Muscle of arm (tissue), 12 donors: Measurements from ENCODE around the gene NAP1L1. TPM values are rescaled to one million over a fixed set of nuclear protein-coding genes. Genes with fewer than 3 reads are reported as not detected.
"Not testable (repeated sequence)": the region's sequence is repeated elsewhere in the genome, so short reads cannot be mapped to it uniquely, and the experiment has no call there.

Experiments used
- DNase-seq: peaks from one replicate; pipeline ENCODE4 v3.0.0-alpha.2; 2013
- polyA plus RNA-seq, 12 donors: library from polyadenylated mRNA; unstranded; fragments of 120-200 nt; gene quantifications; one replicate each; pipeline ENCODE4 v1.2.1, GENCODE V29; 2013; ENCODE audit not compliant: insufficient read length in 12 of 12

NAP1L1 gene
- polyA plus RNA-seq, 12 donors = 159 to 774 (median 494) TPM

GRCh38 chr12:75994069-75994740 lies 90.3 kb downstream of the NAP1L1 start:
- DNase-seq = no peak

GRCh38 chr12:75991753-75992152 lies 92.7 kb downstream of the NAP1L1 start:
- DNase-seq = no peak

DNA sequence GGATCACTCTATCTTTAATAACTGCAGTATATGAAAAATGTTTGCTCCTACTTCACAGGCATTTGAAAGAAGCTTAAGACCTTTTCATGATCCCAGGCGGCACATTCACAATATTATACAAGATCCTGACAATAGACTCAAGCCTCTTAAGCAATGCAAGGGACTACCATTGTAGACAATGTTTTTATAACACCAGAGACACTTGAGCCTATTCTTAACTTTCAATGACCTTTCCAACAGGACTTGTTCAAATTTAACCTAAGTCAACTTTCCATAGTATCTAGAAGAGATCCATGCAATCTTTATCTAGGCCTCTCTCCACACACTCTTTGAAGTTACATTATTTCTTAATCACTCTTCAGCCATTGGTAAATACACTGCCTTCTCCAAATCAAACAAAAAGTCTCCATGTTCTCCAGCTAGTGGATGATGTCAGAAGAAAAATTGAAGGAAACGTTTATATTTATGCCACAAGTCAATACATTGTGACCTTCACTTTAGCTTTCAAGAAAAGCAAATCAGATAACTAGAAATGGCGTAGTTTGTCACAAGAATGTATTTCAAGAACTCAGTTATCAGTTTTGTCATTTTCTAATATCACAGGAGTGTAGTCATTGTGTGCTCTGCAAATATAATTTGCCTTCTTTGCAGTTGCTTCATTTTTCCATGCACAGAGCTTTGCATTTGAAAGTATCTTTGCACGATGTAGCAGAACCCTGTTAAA lies 94.1 kb downstream of the NAP1L1 start:
- DNase-seq = no peak

- not testable (repeated sequence) for DNase-seq
Observed at GRCh38 chr12:75987709-75988108, 96.8 kb downstream of the NAP1L1 start.

Other genes starting within 250 kb of the NAP1L1 start
- gene PHLDA1, start 52.9 kb downstream of the NAP1L1 start, polyA plus RNA-seq = 10 to 100 TPM in 11 of 12 donors, not detected in 1; 17.8 to 34.9 (median 24.3) TPM